ENCODE results near the gene UFD1. TPM values are rescaled to one million over a fixed set of nuclear protein-coding genes. Genes with fewer than 3 reads are reported as not detected.

Gene UFD1
- total and polyA plus RNA-seq, 2 of the 4 experiments (the other 2 are of a cell fraction) = 149 to 152 TPM

DNA sequence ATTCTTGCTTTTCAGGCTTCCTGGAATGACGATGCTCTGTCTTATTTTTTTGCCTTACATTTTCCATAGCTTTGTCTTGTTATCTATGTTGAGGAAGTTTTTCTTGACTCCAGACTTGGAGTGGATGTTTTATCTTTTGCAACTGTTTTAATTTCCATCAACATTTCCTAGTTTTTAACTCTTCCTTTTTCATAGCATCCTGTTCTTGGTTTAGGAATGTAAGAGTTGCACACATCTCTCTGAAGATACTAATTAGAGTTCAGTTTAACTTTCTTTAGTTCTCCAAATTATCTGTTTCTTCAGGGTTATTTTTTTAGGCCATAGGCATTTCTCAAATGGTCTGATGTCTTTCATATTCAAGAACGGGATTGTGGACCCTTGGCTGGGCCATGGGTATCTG lies 34.8 kb upstream of the UFD1 start:
- Histone ChIP-seq H3K18ac (ENCODE audit: low read depth, low read length) (no peak overlapping the region), H2BK15ac (ENCODE audit: low read depth, low read length) (no peak overlapping the region), H3K14ac (replicated peaks; ENCODE audit: low read depth, low read length) (no peak overlapping the region), H2AFZ (replicated peaks; ENCODE audit: low read length, poor library complexity) (no peak overlapping the region), H3K56ac (ENCODE audit: extremely low read depth, insufficient read depth, low read length) (no peak overlapping the region), H2BK5ac (ENCODE audit: low read depth, low read length, poor library complexity, severe bottlenecking) (no peak overlapping the region), H3K4ac (ENCODE audit: low read depth, low read length) (no peak overlapping the region), H2BK20ac (ENCODE audit: low read depth, low read length) (no peak overlapping the region), H2AK9ac (replicated peaks; ENCODE audit: low read depth, low read length, poor library complexity) (no peak overlapping the region), H3K9ac (ENCODE audit: low read depth, low read length) (no peak overlapping the region), H3K36me3 (ENCODE audit: control insufficient read depth, insufficient read depth, low read length) (no peaks in the 10 kb centered on the region; the same call in 1 of the 2 replicates), H4K91ac (ENCODE audit: insufficient read depth, low read depth, low read length) (no peak overlapping the region), H3K79me1 (ENCODE audit: low read depth in 1 of 2, low read length in 2 of 2) (no peaks in the 10 kb centered on the region), H3K9me3 (ENCODE audit: control insufficient read depth, insufficient read depth, low read length) (no peaks in the 10 kb centered on the region; the same call in 1 of the 2 replicates), H3K4me3 (ENCODE audit: insufficient read depth, low read depth, low read length) (no peak overlapping the region), H3K9me1 (ENCODE audit: insufficient read depth, low read length) (no peaks in the 10 kb centered on the region), H3K23ac (ENCODE audit: low read depth, low read length) (no peak overlapping the region), H2AK5ac (ENCODE audit: low read depth, low read length) (no peak overlapping the region), H3K4me1 (ENCODE audit: control insufficient read depth, insufficient read depth, low read length) (no peaks in the 10 kb centered on the region), H3K27me3 (ENCODE audit: control insufficient read depth, insufficient read depth, low read length) (no peaks in the 10 kb centered on the region), H3K4me2 (ENCODE audit: low read depth, low read length) (no peak overlapping the region), H4K8ac (ENCODE audit: low read depth in 2 of 2, low read length in 2 of 2) (no peak overlapping the region), H4K5ac (ENCODE audit: low read depth, low read length) (no peak overlapping the region), H4K20me1 (ENCODE audit: insufficient read depth, low read length) (no peaks in the 10 kb centered on the region; the same call in 1 of the 2 replicates), H3K27ac (ENCODE audit: insufficient read depth, low read length) (no peak overlapping the region), H2BK120ac (ENCODE audit: low read depth, low read length) (no peak overlapping the region)
- no TSS peak for BruUV-seq (replicated peaks)
- CTCF ChIA-PET = no interaction called here
- in situ Hi-C loops (cut with MboI; ENCODE audit: low sequenced_read_pairs) (no loop called here), intact Hi-C loops (cut with micrococcal nuclease) (no loop called here), dilution Hi-C loops (cut with HindIII; ENCODE audit: low sequenced_read_pairs, unreplicated experiment) (no loop called here)
- 100% methylated on average over 1 of the region's 2 CpGs; no CpG with 5 or more reads in 1 of the 2 experiments for WGBS, 2 experiments (ENCODE audit: extremely low coverage in 2 of 2, insufficient read length in 1 of 2)
- TF ChIP-seq POLR2A (IDR thresholded peaks at IDR 0.05; ENCODE audit: low read depth, low read length) = no peak
- TF ChIP-seq RCOR1 (IDR thresholded peaks at IDR 0.05; ENCODE audit: insufficient replicate concordance, low read length) = peak; percentile 62
- TF ChIP-seq FOS (IDR thresholded peaks at IDR 0.05; ENCODE audit: low read depth, low read length) = no peak
- TF ChIP-seq RFX5 (IDR thresholded peaks at IDR 0.05; ENCODE audit: low read depth, low read length) = no peak
- no peak for TF ChIP-seq MXI1 (IDR thresholded peaks at IDR 0.05; ENCODE audit: borderline replicate concordance, low read depth, low read length)
- TF ChIP-seq SMC3 (IDR thresholded peaks at IDR 0.05; ENCODE audit: low read depth, low read length) = no peak
- no peak for TF ChIP-seq CHD1 (IDR thresholded peaks at IDR 0.05; ENCODE audit: low read depth, low read length)
- no peak for TF ChIP-seq MAZ (IDR thresholded peaks at IDR 0.05; ENCODE audit: borderline replicate concordance, low read depth, low read length)
- TF ChIP-seq NFE2L2 (IDR thresholded peaks at IDR 0.05; ENCODE audit: low read depth, low read length) = no peak
- ATAC-seq (ENCODE audit: low read depth) = no peak
- POLR2A ChIA-PET (ENCODE audit: unreplicated experiment) = no interaction called here
- no peak for DNase-seq
